HG03196 (cell line): ENCODE data around the gene DVL1.
A peak's percentile ranks its signal among the peaks of the same experiment; 100 is the strongest.
"Not testable (repeated sequence)": the region's sequence is repeated elsewhere in the genome, so short reads cannot be mapped to it uniquely, and the experiment has no call there.

ENCODE experiments used
- ATAC-seq: cut with Tn5 transposase; IDR thresholded peaks from one replicate; pipeline ENCODE4 v1.9.1; 2021; ENCODE audit not compliant: unreplicated experiment

Gene DVL1

GRCh38 chr1:1349256-1350012, at the start of gene DVL1:
DVL1 (minus strand) TSS chr1:1349418; CDS start chr1:1349065, 353 bp downstream.
- ATAC-seq = peak; percentile 54

- peak; percentile 19 for ATAC-seq
Observed at GRCh38 chr1:1398677-1399186, 49.5 kb upstream of the DVL1 start.

- ATAC-seq = no peak
Observed at GRCh38 chr1:1397839-1398523, 48.8 kb upstream of the DVL1 start.

GRCh38 chr1:1395166-1395565, 45.9 kb upstream of the DVL1 start:
- ATAC-seq = no peak

GRCh38 chr1:1394116-1394515, 44.9 kb upstream of the DVL1 start:
- ATAC-seq = no peak

GRCh38 chr1:1393428-1393827, 44.2 kb upstream of the DVL1 start:
- ATAC-seq = no peak

GRCh38 chr1:1393014-1393413, 43.8 kb upstream of the DVL1 start:
- ATAC-seq = no peak

- no peak for ATAC-seq
Observed at GRCh38 chr1:1391225-1391624, 42.0 kb upstream of the DVL1 start.

GRCh38 chr1:1390675-1391074, 41.5 kb upstream of the DVL1 start:
- ATAC-seq = no peak

GRCh38 chr1:1388078-1388472, 38.9 kb upstream of the DVL1 start:
- no peak for ATAC-seq

- ATAC-seq = no peak
Observed at GRCh38 chr1:1387098-1388077, 38.2 kb upstream of the DVL1 start.

- no peak for ATAC-seq
Observed at GRCh38 chr1:1385931-1386330, 36.7 kb upstream of the DVL1 start.

- ATAC-seq = not testable (repeated sequence)
Observed at GRCh38 chr1:1385339-1385738, 36.1 kb upstream of the DVL1 start.

- no peak for ATAC-seq
Observed at GRCh38 chr1:1381294-1381693, 32.1 kb upstream of the DVL1 start.

GRCh38 chr1:1380860-1381259, 31.6 kb upstream of the DVL1 start:
- ATAC-seq = no peak

- ATAC-seq = no peak
Observed at GRCh38 chr1:1377540-1378205, 28.5 kb upstream of the DVL1 start.

GRCh38 chr1:1376551-1377226, 27.5 kb upstream of the DVL1 start:
- ATAC-seq = no peak

GRCh38 chr1:1374929-1375662, 25.9 kb upstream of the DVL1 start, which contains the start of gene AURKAIP1:
AURKAIP1 (minus strand) TSS chr1:1375207; CDS start chr1:1374756, 451 bp downstream.
- ATAC-seq = peak; percentile 73

GRCh38 chr1:1374589-1374928, 25.3 kb upstream of the DVL1 start:
- ATAC-seq = peak; percentile 2
